ENCODE measurements around the gene HSD17B12.

DNA sequence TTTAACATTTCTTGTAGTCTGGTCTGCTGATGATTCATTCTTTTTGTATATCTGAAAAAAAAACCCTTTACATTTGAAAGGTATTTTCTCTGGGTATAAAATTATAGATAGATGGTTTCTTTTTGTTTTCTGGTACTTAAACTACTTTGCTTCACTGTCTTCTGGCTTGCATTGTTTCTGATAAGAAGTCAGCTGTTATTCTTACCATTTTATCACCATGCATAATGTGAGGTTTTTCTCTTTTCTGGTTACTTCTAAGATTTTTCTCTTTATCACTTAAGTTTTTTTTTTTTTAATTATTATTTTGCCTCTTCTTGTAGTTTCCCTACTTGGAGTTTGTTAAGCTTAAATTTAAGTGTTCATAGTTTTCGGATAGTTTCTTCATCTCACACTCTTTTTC lies 84.7 kb downstream of the HSD17B12 start:
- TF ChIP-seq POLR2A (IDR thresholded peaks at IDR 0.05) = no peak
- TF ChIP-seq, protein P1, sequence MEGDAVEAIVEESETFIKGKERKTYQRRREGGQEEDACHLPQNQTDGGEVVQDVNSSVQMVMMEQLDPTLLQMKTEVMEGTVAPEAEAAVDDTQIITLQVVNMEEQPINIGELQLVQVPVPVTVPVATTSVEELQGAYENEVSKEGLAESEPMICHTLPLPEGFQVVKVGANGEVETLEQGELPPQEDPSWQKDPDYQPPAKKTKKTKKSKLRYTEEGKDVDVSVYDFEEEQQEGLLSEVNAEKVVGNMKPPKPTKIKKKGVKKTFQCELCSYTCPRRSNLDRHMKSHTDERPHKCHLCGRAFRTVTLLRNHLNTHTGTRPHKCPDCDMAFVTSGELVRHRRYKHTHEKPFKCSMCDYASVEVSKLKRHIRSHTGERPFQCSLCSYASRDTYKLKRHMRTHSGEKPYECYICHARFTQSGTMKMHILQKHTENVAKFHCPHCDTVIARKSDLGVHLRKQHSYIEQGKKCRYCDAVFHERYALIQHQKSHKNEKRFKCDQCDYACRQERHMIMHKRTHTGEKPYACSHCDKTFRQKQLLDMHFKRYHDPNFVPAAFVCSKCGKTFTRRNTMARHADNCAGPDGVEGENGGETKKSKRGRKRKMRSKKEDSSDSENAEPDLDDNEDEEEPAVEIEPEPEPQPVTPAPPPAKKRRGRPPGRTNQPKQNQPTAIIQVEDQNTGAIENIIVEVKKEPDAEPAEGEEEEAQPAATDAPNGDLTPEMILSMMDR (IDR thresholded peaks at IDR 0.05) = no peak
